SU-DHL-6 (cell line): ENCODE data around the gene LAS1L.
"Not testable (repeated sequence)": the region's sequence is repeated elsewhere in the genome, so short reads cannot be mapped to it uniquely, and the experiment has no call there.

ENCODE experiments used
- CTCF ChIP-seq: fragments of 200-600 bp; sonication (generic); IDR thresholded peaks from one replicate; pipeline ENCODE4 v1.5.1; 2017; ENCODE audit warnings: antibody characterized with exemption, mild to moderate bottlenecking, low read length, moderate library complexity; ENCODE audit not compliant: insufficient read depth, poor library complexity, severe bottlenecking
- EZH2phosphoT487 ChIP-seq: fragments of 200-600 bp; sonication (generic), shearing (Covaris generic); conservative IDR thresholded peaks from 2 replicates; pipeline ENCODE4 v1.6.1; 2018; ENCODE audit warnings: mild to moderate bottlenecking, antibody characterized with exemption, low read length, moderate library complexity, mixed read lengths

DNA sequence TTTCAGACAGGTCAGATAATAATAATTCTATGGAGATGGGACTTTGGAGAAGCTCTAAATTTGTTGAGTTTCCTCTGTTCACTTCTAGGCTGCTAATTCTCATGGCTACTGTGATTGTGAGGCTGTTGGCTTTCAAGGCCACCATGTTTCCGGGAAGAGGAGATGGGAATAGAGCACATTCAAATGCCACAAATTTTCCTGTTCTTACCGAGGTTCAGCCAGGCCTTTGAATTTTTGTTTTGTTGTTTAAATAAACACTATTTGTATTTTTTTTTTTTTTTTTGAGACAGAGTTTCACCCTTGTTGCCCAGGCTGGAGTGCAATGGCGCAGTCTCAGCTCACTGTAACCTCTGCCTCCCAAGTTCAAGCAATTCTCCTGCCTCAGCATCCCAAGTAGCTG lies 55.5 kb downstream of the LAS1L start:
- not testable (repeated sequence) for TF ChIP-seq CTCF, EZH2phosphoT487
